GM12891 (cell line): ENCODE data around the gene SRSF4.

ENCODE experiments used
- POLR2A ChIP-seq: IDR thresholded peaks from 2 replicates; pipeline ENCODE4 v1.6.1; 2011; ENCODE audit warnings: low read depth, low read length, control low read depth
- POLR2AphosphoS5 ChIP-seq: IDR thresholded peaks from 2 replicates; pipeline ENCODE4 v1.6.1; 2011; ENCODE audit warnings: low read depth, low read length, control low read depth
- SPI1 ChIP-seq: IDR thresholded peaks from 2 replicates; pipeline ENCODE4 v1.6.1; 2011; ENCODE audit warnings: low read depth, low read length, control low read depth
- TAF1 ChIP-seq: IDR thresholded peaks from 2 replicates; pipeline ENCODE4 v1.6.1; 2011; ENCODE audit warnings: low read depth, low read length, control low read depth

DNA sequence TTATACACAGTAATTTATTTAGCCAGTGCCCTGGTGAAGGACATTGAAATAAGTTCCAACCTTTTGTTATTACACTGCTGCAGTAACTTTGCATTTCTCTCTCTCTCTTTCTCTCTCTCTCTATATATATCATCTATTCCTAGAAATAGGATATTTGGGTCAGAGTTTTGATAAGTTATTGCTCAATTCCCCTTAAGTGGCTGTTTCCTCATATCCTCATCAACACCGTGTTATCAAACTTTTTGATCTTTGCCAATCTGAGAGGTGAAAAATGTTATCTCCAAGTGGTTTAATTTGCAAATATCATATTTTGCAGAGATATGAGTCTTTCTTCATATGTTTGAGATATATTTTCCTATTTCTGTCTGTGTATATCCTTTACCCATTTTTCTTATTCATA, 1.6 kb upstream of the SRSF4 start:
- no peak for TF ChIP-seq POLR2A
- no peak for TF ChIP-seq SPI1
- no peak for TF ChIP-seq TAF1
- TF ChIP-seq POLR2AphosphoS5, result no peak
